Anterior cingulate cortex (tissue), 58 donors: ENCODE data around the gene KLF15.

Source experiments
- DNase-seq, 58 donors: peaks; one replicate each; lab custom pipeline; 2025; lab: John Stamatoyannopoulos, UW

KLF15 gene

GRCh38 chr3:126364731-126365301 lies 7.6 kb upstream of the KLF15 start:
- no peak for DNase-seq

DNA sequence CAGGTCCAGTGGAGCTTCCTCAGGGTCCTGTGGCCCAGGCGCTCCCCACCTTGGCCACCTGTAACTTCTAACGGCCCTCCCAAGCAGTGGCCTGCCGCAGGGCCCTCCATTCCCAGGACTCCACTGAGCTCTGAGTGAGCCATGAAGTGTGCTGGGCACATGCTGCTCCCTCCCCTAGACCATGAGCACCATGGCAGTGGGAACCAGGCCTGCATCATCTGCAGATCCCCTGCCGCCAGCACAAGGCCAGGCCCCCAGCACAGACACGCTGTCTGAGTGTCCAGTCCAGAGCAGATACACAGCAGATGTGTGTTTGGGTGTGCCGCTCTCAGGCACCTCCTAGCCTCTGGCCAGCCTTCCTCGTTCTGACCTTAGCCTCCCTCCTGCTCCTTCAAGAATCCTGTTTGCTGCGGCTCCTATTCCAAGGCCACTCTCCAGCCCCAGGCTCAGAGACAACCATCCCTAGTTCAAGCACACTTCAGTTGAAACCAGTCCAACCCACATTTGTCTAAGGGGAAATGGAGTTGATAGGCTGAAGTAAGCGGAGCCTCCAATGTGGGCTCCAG lies 7.0 kb upstream of the KLF15 start:
- DNase-seq: no peak

GRCh38 chr3:126361211-126361610 lies 4.0 kb upstream of the KLF15 start:
- no peak for DNase-seq

DNA sequence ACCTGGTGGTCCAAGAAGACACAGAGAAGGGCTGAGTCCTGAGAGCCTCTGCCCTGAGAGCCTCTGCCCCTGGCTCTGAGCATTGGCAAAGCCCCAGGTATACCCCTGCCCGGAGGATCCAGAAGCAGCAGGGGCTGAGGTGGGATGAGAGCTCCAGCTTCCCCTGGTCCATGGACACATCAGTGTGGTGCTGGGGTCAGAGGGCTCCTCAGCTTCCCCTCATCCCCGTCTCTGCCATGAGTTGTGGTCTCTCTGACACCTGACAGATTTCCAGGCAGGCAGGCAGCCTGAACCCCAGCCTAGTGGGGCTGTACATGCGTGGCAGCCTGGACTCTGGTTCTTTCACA lies 3.5 kb upstream of the KLF15 start:
- no peak for DNase-seq

DNA sequence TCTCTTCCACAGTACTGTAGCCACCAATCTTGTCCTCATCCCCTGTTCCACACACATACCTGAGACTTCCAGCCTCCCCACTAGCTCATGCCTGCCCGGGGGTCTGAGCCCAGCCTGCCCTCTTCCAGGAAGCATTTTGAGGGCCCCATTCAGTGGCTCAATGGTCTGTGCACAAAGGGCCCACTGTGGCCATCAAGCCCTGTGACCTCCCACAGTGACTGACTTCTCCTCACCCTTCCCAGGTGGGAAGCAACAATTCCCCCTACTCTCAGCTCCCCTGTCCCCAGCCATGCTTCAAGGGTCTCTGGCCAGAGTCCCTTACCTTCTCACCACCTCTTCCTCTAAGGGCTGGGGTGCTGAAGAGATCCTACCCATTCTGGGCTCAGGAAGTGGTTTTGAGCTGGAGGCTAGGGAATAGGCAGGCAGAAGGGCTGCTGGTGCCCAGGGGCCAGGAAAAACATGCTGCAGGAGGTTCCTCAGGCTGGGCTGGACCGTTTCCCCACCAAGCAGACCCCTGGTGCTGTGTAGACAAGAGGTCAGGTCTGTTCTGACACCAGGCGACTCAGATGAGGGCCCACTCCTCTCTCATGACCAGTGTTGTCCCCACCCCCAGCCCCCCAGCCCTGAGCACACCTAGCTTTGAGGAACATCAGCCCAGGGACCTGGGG lies 3.0 kb upstream of the KLF15 start:
- no peak for DNase-seq

DNA sequence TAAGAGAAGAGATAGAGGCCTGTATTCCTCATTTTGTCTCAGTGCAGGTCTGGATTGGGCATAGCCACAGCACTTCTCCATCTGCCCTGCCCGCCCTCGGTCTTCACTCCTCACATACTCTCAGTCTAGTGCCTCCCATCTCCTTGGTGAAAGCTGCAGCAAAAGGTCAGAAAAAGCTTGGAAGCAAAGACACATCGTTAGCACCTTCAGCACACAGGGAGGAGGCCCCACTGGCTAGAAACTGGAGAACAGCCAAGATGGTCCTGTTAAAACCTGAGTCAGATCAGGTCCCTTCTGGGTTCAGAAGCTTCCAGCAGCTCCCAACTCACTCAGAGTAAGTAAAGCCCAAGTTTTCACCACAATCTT lies 1.6 kb upstream of the KLF15 start:
- DNase-seq: no peak

- DNase-seq: peak in 11 of 58 donors; percentile 29 to 76 (median 45)
Observed at GRCh38 chr3:126358038-126358815, 1.0 kb upstream of the KLF15 start.

DNA sequence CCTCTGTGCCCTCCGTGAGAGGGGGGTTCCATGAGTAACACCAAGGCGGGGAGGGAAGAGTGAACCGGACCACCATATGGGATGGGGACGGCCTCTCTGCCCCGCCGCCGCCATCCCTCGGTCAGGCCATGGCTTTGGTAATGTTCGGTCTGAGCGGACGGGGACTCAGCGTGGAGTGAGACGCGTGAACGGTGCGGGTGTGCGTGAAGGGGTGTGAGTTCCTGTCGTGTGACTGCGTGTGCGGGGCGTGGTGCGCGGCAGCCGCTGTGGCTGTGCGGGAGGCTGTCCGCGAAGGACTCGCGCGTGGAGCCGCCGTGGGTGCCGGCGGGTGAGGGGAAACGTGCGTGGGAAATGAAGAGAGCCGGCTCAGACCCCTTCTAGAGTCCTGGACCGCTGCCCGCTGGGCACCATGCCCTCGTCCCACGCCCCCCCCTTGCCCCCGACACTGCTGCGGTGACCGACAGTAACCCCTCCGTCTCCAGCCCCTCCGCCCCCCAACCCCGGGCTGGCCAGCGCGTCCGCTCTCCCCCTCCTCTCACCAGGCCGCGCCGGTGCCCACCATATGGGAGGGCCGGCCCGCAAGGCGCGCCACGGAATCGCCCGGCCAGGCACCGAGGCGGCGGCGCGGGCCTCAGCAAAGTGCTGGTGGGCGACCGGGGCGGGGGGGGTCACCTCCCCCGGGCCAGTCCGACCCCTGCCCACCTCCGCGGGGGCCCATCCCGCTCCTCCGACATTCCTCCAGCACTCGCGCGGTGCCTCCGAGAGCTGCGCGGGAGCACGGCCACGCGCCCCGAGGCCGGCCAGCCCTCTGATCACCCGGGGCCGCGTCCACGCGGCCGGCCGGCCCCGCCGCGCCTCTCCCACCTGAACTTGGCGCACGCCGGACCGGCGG lies 589 bp downstream of the KLF15 start:
- peak in 30 of 58 donors; percentile 40 to 81 (median 64) for DNase-seq

GRCh38 chr3:126355777-126356372 lies 1.3 kb downstream of the KLF15 start:
- peak; percentile 56 to 99 (median 94) for DNase-seq

DNA sequence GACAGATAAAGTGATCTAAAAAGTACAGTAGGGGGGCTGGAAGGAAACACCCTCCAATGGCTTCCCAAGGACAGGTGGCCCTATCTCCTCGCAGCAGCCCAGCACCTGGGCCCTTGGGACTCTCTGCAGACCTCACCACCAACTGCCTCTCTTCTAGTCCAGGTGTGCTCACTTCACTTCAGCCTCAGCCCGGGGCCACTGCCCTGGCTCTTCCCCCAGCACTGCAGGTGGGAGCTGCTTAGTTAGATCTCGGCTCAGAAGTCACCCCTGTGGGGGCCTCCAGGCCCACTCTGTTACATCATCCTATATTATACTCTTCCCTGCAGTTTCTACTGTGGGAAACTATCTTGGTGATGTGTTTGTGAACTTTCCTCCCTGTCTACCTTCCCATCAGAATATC lies 2.0 kb downstream of the KLF15 start:
- DNase-seq: no peak

DNA sequence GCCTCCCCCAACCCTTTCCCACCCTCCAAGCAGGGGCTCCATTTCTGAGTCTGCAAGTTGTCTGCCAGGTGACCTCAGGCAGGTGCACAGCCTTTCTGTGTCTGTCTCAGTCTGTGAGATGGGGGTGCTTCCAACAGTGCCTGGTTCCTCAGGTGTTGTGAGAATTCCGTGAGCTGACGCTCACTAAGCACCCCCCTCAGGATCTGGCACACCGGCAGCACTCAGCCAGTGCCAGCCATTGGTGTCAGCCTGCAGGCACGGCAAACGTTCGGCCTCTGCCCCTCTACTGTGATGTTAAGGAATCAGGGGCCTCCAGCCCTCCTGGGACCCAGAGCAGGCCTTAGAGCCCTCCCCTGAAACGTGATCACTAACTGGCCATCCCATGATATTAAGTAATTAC lies 2.4 kb downstream of the KLF15 start:
- DNase-seq: no peak

DNA sequence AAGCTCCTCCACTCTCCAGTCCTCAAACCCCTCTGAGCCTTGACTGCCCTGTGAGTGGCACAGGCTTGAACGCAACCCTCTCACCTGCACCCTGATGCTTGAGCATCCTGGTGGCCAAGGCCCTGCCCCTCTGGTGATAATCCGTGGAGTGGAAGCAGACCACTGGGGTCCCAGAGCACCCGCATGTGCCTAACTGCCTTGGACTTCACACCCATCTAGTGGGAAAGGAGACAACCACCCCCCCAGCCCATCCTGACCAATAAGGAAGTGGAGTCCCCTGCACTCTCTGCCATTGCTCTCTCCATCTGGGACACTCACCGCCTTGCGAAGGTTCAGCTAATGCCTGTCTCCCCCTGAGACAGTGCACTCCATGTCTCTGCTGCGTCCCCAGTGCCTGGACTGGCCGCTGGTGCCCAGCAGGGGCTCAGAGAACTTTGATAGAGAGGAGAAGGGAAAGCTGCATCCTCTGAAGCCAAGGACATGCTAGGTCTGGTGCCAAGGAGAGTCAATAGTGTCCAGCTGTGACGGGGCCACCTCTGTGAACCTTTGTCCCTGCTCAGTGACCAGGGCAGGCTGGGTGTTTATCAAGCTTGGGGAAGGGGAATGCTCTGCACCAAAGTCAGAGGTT lies 3.4 kb downstream of the KLF15 start:
- DNase-seq: no peak

DNA sequence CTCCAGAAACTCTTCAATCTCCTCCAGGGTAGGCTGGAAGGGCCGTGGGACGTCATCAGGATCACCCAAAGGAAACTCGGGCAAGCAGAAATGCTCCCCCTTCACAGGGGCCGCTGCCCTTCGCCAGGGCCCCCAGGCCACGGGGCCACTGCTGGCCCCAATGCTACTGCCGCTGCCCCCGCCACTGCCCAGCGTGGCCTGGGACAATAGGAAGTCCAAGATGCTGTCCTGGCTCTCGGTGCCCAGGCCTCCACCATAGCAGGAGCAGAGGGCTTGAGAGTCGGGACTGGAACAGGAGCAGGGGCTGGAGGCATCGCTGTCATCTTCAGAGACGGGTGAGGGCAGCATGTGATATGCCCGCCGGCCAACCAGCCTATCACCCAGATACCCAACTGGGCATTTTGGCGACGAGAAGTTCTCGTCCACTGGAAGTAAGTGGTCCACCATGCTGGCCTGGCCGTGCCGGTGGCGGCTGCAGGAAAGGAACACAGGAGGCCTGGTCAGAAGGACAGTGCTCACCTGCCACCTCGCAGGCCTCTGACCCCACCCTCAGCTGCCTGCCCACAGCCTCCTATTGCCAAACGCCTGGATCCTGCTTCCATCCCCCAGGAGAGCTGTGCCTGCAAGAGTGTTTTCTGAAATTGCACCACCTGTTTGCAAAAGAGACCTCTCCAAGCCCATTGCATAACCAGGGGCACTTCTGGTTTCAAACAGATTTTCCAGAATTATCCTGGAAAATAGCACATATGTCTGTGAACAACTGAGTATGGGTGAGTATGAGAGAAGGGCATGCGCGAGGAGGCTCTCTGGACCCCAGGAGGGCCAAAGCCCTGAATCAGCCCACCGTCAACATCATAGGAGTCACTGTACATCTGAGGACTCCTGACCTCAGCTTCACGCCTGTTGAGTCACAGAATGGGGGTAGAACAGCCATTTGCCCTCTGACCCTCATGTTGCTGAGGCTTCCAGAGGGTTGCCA lies 4.4 kb downstream of the KLF15 start:
- DNase-seq: no peak

- DNase-seq: no peak
Observed at GRCh38 chr3:126351771-126352475, 5.3 kb downstream of the KLF15 start.

DNA sequence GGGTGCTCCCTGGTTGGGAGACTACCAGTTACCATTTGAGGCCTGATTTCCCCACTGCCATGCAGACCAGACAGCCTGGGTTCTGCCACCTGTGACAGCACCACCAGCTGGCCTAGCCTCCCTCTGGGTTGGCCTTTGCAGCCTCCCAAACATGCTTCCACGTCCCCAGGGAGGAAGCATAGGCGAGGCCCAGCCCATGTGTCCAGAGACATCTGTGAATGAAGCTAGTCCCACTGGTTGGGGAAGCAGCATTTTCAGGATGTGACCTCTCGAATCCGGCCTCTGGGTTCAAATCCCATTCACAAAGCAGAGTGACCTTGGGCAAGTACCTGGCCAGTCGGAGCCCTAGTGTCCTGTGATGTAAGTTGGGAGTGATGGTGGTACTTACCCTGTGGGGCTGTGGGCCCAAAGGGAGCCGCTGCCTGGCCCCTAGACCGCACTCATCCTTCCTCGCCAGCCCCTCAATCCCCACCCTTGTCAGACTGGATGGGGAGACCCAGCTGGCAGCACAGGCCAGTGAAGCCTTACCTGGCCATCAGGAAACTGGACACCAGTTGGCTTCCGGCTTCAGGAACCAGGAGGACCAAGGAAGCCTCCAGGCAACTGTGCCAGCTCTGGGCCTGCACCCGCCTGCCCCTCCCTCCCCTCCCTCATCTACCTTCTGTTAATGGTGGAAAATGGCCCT lies 6.0 kb downstream of the KLF15 start:
- DNase-seq: no peak

DNA sequence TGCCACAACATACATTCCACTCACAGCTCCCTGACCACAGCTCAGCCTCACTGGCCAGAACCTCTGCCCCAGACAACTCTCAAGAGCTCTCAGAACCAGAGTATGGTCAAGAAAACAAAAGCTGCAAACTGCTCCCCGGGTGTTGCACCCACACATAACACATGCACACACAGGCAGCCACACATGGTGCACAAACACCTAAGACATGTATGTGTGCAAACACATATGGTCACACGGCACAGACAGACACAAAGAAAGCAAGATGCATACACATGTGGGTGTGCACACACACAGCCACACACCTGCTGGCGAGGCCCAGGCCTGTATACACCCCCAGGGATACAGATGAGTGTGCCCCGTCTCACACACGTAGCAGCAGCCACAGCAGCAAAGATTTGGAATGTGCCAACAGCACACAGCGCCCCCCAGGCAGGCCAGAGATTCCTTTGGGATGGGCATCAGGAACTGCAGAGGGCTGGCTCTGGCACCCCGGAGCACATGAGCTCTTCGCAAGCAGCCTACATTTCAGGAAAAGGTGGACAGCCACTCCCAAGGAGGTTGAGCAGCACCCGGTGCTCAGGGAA lies 6.6 kb downstream of the KLF15 start:
- DNase-seq: no peak
